T-helper 1 cell treated with Interleukin-12 subunit alpha and Interleukin-12 subunit beta and Interleukin-4 antibody, amounts not matched to agents 30 μg/mL and 1 μg/mL, for 36 hours (primary cell): ENCODE measurements around the gene TUBB2B.

ENCODE experiments used
- H3K27ac Mint-ChIP-seq: one replicate; pipeline ENCODE4 v1.8.0; 2021; ENCODE audit warnings: mild to moderate bottlenecking, mixed read lengths
- H3K27me3 Mint-ChIP-seq: one replicate; pipeline ENCODE4 v1.8.0; 2021; ENCODE audit warnings: low read depth, mixed read lengths
- H3K36me3 Mint-ChIP-seq: one replicate; pipeline ENCODE4 v1.8.0; 2021; ENCODE audit warnings: low read depth, mixed read lengths
- H3K4me1 Mint-ChIP-seq: one replicate; pipeline ENCODE4 v1.8.0; 2021; ENCODE audit warnings: low read depth, mixed read lengths
- H3K4me3 Mint-ChIP-seq: one replicate; pipeline ENCODE4 v1.8.0; 2021; ENCODE audit warnings: mild to moderate bottlenecking, moderate library complexity, mixed read lengths
- H3K9me3 Mint-ChIP-seq: one replicate; pipeline ENCODE4 v1.8.0; 2021; ENCODE audit warnings: mixed read lengths

TUBB2B gene

GRCh38 chr6:3263096-3263495, 35.6 kb upstream of the TUBB2B start:
- Mint-ChIP-seq H3K27me3 (no peaks in the 10 kb centered on the region), H3K4me1 (peaks cover 24% of the 10 kb centered on the region), H3K4me3 (no peak overlapping the region), H3K36me3 (peaks cover 7% of the 10 kb centered on the region), H3K27ac (no peak overlapping the region), H3K9me3 (no peaks in the 10 kb centered on the region)

- H3K4me1 Mint-ChIP-seq = peaks cover 24% of the 10 kb centered on the region
- no peak overlapping the region for H3K27ac Mint-ChIP-seq
- peaks cover 6% of the 10 kb centered on the region for H3K27me3 Mint-ChIP-seq
- no peak overlapping the region for H3K4me3 Mint-ChIP-seq
- H3K9me3 Mint-ChIP-seq = no peaks in the 10 kb centered on the region
- H3K36me3 Mint-ChIP-seq = peaks cover 5% of the 10 kb centered on the region
These were observed 34.5 kb upstream of the TUBB2B start for GRCh38 chr6:3261921-3262320.

- H3K27ac Mint-ChIP-seq = no peak overlapping the region
These were observed 34.0 kb upstream of the TUBB2B start for GRCh38 chr6:3261518-3261820.

GRCh38 chr6:3260772-3261517, 33.5 kb upstream of the TUBB2B start:
- Mint-ChIP-seq H3K36me3 (peaks cover 3% of the 10 kb centered on the region), H3K9me3 (no peaks in the 10 kb centered on the region), H3K4me1 (peaks cover 24% of the 10 kb centered on the region), H3K4me3 (peak overlapping the region; percentile 58), H3K27ac (peak overlapping the region; percentile 21), H3K27me3 (peaks cover 14% of the 10 kb centered on the region)

More at GRCh38 chr6:3261518-3261820, 34.0 kb upstream of the TUBB2B start:
- no peaks in the 10 kb centered on the region for H3K9me3 Mint-ChIP-seq
- peaks cover 4% of the 10 kb centered on the region for H3K36me3 Mint-ChIP-seq
- H3K4me1 Mint-ChIP-seq = peaks cover 24% of the 10 kb centered on the region
- peak overlapping the region; percentile 58 for H3K4me3 Mint-ChIP-seq
- peaks cover 11% of the 10 kb centered on the region for H3K27me3 Mint-ChIP-seq

GRCh38 chr6:3260296-3260695, 32.8 kb upstream of the TUBB2B start:
- Mint-ChIP-seq H3K27me3 (peaks cover 19% of the 10 kb centered on the region), H3K4me1 (peaks cover 24% of the 10 kb centered on the region)

GRCh38 chr6:3259491-3259958, 32.1 kb upstream of the TUBB2B start:
- peak overlapping the region; percentile 97 for H3K4me3 Mint-ChIP-seq
- H3K9me3 Mint-ChIP-seq = no peaks in the 10 kb centered on the region
- H3K27me3 Mint-ChIP-seq = peaks cover 21% of the 10 kb centered on the region
- peaks cover 2% of the 10 kb centered on the region for H3K36me3 Mint-ChIP-seq
- H3K27ac Mint-ChIP-seq = peak overlapping the region; percentile 93
- peaks cover 24% of the 10 kb centered on the region for H3K4me1 Mint-ChIP-seq

More at GRCh38 chr6:3260296-3260695, 32.8 kb upstream of the TUBB2B start:
- H3K4me3 Mint-ChIP-seq = peak overlapping the region; percentile 97
- H3K27ac Mint-ChIP-seq = no peak overlapping the region
- H3K36me3 Mint-ChIP-seq = peaks cover 3% of the 10 kb centered on the region
- H3K9me3 Mint-ChIP-seq = no peaks in the 10 kb centered on the region

GRCh38 chr6:3258720-3259490, 31.5 kb upstream of the TUBB2B start, which contains the start of gene PSMG4:
Gene PSMG4, plus strand, starts transcription at chr6:3258947. Its CDS starts 76 bp downstream, at chr6:3259023.
- Mint-ChIP-seq H3K27ac (peak within 1 kb of the TSS; percentile 93), H3K36me3 (peaks cover 2% of the 10 kb centered on the region), H3K27me3 (peaks cover 21% of the 10 kb centered on the region), H3K4me3 (peak within 1 kb of the TSS; percentile 97), H3K9me3 (peaks cover 4% of the 10 kb centered on the region), H3K4me1 (peaks cover 24% of the 10 kb centered on the region)

GRCh38 chr6:3258201-3258600, 30.7 kb upstream of the TUBB2B start:
- Mint-ChIP-seq H3K27me3 (peaks cover 21% of the 10 kb centered on the region), H3K9me3 (peaks cover 5% of the 10 kb centered on the region), H3K27ac (no peak overlapping the region), H3K4me3 (no peak overlapping the region), H3K4me1 (peaks cover 20% of the 10 kb centered on the region), H3K36me3 (peaks cover 2% of the 10 kb centered on the region)

- no peaks in the 10 kb centered on the region for H3K36me3 Mint-ChIP-seq
- no peak overlapping the region for H3K4me3 Mint-ChIP-seq
- H3K27ac Mint-ChIP-seq = no peak overlapping the region
- H3K9me3 Mint-ChIP-seq = peaks cover 5% of the 10 kb centered on the region
- peaks cover 9% of the 10 kb centered on the region for H3K4me1 Mint-ChIP-seq
- H3K27me3 Mint-ChIP-seq = peaks cover 40% of the 10 kb centered on the region
These were observed 26.1 kb upstream of the TUBB2B start for GRCh38 chr6:3253597-3253961.

- peaks cover 5% of the 10 kb centered on the region for H3K9me3 Mint-ChIP-seq
- H3K4me1 Mint-ChIP-seq = peaks cover 9% of the 10 kb centered on the region
- H3K4me3 Mint-ChIP-seq = no peak overlapping the region
- H3K27ac Mint-ChIP-seq = no peak overlapping the region
- peaks cover 45% of the 10 kb centered on the region for H3K27me3 Mint-ChIP-seq
- H3K36me3 Mint-ChIP-seq = no peaks in the 10 kb centered on the region
These were observed 25.6 kb upstream of the TUBB2B start for GRCh38 chr6:3252861-3253596.

- no peaks in the 10 kb centered on the region for H3K36me3 Mint-ChIP-seq
- H3K27me3 Mint-ChIP-seq = peaks cover 49% of the 10 kb centered on the region
- H3K4me3 Mint-ChIP-seq = no peak overlapping the region
- H3K4me1 Mint-ChIP-seq = peaks cover 9% of the 10 kb centered on the region
- H3K27ac Mint-ChIP-seq = no peak overlapping the region
- H3K9me3 Mint-ChIP-seq = peaks cover 5% of the 10 kb centered on the region
These were observed 24.9 kb upstream of the TUBB2B start for GRCh38 chr6:3252369-3252768.

GRCh38 chr6:3251462-3252314, 24.2 kb upstream of the TUBB2B start:
- Mint-ChIP-seq H3K27me3 (peaks cover 48% of the 10 kb centered on the region), H3K4me1 (peaks cover 9% of the 10 kb centered on the region), H3K27ac (no peak overlapping the region), H3K36me3 (no peaks in the 10 kb centered on the region), H3K4me3 (no peak overlapping the region), H3K9me3 (peaks cover 5% of the 10 kb centered on the region)

GRCh38 chr6:3250231-3250675, 22.8 kb upstream of the TUBB2B start:
- Mint-ChIP-seq H3K27me3 (peaks cover 43% of the 10 kb centered on the region), H3K9me3 (peaks cover 5% of the 10 kb centered on the region), H3K4me1 (peaks cover 9% of the 10 kb centered on the region), H3K36me3 (no peaks in the 10 kb centered on the region), H3K4me3 (no peak overlapping the region), H3K27ac (no peak overlapping the region)

GRCh38 chr6:3249821-3250220, 22.4 kb upstream of the TUBB2B start:
- Mint-ChIP-seq H3K9me3 (peaks cover 5% of the 10 kb centered on the region), H3K27ac (no peak overlapping the region), H3K27me3 (peaks cover 41% of the 10 kb centered on the region), H3K36me3 (no peaks in the 10 kb centered on the region), H3K4me3 (no peak overlapping the region), H3K4me1 (peaks cover 9% of the 10 kb centered on the region)
